SU-DHL-6 (cell line): ENCODE measurements around the gene HSD17B2.

Source experiments
- H2AFZ ChIP-seq: fragments of 200-600 bp; sonication (generic); 2 replicates; pipeline ENCODE4 v1.6.1; 2014; ENCODE audit warnings: low read depth, mild to moderate bottlenecking, moderate library complexity, mixed read lengths, antibody characterized with exemption, low read length; ENCODE audit not compliant: severe bottlenecking
- H3F3A ChIP-seq: fragments of 200-600 bp; shearing (Covaris generic); 2 replicates; pipeline ENCODE4 v1.6.0; 2016; ENCODE audit warnings: antibody characterized with exemption, mild to moderate bottlenecking; ENCODE audit not compliant: insufficient read depth
- H3K27ac ChIP-seq: fragments of 200-600 bp; sonication (generic); 2 replicates; pipeline ENCODE4 v1.5.1; 2016; ENCODE audit warnings: low read depth, mild to moderate bottlenecking, low read length, moderate library complexity, mixed read lengths
- H3K27me3 ChIP-seq: fragments of 200-600 bp; sonication (generic), shearing (Covaris generic); 2 replicates; pipeline ENCODE4 v1.6.0; 2014; ENCODE audit warnings: mild to moderate bottlenecking, low read length
- H3K36me3 ChIP-seq: fragments of 200-600 bp; sonication (generic); 2 replicates; pipeline ENCODE4 v1.6.1; 2014; ENCODE audit warnings: mild to moderate bottlenecking, low read length, mixed read lengths
- H3K4me2 ChIP-seq: fragments of 300-600, 200-600 bp; shearing (Covaris generic), sonication (generic); 2 replicates; pipeline ENCODE4 v1.6.0; 2014; ENCODE audit warnings: low read length, low read depth, mild to moderate bottlenecking; ENCODE audit not compliant: poor library complexity, severe bottlenecking
- H3K4me3 ChIP-seq: fragments of 200-600 bp; sonication (generic); 2 replicates; pipeline ENCODE4 v1.5.1; 2014; ENCODE audit warnings: antibody characterized with exemption, low read length, mild to moderate bottlenecking, mixed read lengths; ENCODE audit not compliant: insufficient read depth, poor library complexity, severe bottlenecking
- H3K79me2 ChIP-seq: fragments of 200-600 bp; sonication (generic); 2 replicates; pipeline ENCODE4 v1.6.1; 2014; ENCODE audit warnings: mild to moderate bottlenecking, low read length, moderate library complexity; ENCODE audit not compliant: insufficient read depth
- H3K9ac ChIP-seq: fragments of 200-600 bp; sonication (generic); 2 replicates; pipeline ENCODE4 v1.7.0; 2014; ENCODE audit warnings: mild to moderate bottlenecking, low read length
- H3K9me2 ChIP-seq: fragments of 200-600 bp; sonication (generic); replicated peaks from 2 replicates; pipeline ENCODE4 v1.6.1; 2014; ENCODE audit warnings: low read length; ENCODE audit not compliant: insufficient read depth
- H3K9me3 ChIP-seq: fragments of 200-600 bp; sonication (generic); 2 replicates; pipeline ENCODE4 v1.6.1; 2014; ENCODE audit warnings: low read length, mixed read lengths; ENCODE audit not compliant: insufficient read depth
- H4K20me1 ChIP-seq: fragments of 200-600 bp; sonication (generic); 2 replicates; pipeline ENCODE4 v1.6.1; 2014; ENCODE audit warnings: low read depth, mild to moderate bottlenecking, antibody characterized with exemption, low read length, moderate library complexity, mixed read lengths
- EZH2phosphoT487 ChIP-seq: fragments of 200-600 bp; sonication (generic), shearing (Covaris generic); conservative IDR thresholded peaks from 2 replicates; pipeline ENCODE4 v1.6.1; 2018; ENCODE audit warnings: mild to moderate bottlenecking, antibody characterized with exemption, low read length, moderate library complexity, mixed read lengths
- TF ChIP-seq, protein P1 (sequence below): fragments of 200-600 bp; sonication (generic); IDR thresholded peaks from one replicate; pipeline ENCODE4 v1.5.1; 2017; ENCODE audit warnings: antibody characterized with exemption, mild to moderate bottlenecking, low read length, moderate library complexity; ENCODE audit not compliant: insufficient read depth, poor library complexity, severe bottlenecking

The HSD17B2 gene

DNA sequence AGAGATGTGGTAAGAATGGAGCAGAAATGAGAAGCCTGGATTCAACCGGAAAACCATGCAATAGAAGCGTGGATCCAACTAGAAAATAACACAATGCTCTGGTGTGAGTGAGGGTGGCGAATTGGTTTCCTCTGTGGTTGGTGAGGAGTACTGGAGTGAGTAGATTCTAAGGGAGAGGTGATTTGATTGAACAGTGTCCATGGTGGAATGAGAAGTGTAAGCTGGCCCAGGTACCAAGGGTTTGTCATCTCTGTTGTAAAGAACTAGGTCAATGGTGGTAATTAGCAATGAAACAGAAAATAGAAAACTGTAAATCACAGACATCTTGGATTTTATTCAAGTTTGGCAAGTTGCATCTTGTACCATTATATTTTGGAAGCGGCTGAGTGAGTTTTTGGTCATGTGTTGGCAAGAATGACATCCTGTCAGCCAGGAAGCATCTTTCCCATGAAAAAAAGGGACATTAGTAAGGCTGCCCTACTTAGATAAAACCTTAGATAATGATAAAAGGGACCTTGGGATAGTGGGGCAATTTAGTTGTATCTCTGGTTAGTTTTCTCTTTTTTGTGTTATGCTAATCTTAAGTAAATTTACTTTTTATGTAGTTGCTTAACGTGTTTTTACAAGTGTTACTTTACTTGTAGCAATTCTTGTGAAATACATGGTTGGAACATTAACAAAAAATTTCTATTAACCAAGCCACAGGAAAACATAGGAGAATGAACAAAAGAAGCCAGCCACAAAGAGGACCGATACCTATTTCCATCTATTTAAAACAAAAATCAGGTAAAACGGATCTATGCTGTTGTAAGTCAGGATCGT is 20.9 kb downstream of the HSD17B2 start:
- Histone ChIP-seq H3K27me3 (no peaks in the 10 kb centered on the region), H3K27ac (no peak overlapping the region), H2AFZ (no peak overlapping the region), H3K9me2 (no peaks in the 10 kb centered on the region), H3K4me3 (no peak overlapping the region), H3K79me2 (no peaks in the 10 kb centered on the region), H3K4me2 (no peak overlapping the region), H3K9me3 (no peaks in the 10 kb centered on the region), H4K20me1 (no peaks in the 10 kb centered on the region), H3K36me3 (no peaks in the 10 kb centered on the region), H3F3A (no peaks in the 10 kb centered on the region), H3K9ac (no peak overlapping the region)
- no peak for TF ChIP-seq EZH2phosphoT487
- TF ChIP-seq, protein P1, sequence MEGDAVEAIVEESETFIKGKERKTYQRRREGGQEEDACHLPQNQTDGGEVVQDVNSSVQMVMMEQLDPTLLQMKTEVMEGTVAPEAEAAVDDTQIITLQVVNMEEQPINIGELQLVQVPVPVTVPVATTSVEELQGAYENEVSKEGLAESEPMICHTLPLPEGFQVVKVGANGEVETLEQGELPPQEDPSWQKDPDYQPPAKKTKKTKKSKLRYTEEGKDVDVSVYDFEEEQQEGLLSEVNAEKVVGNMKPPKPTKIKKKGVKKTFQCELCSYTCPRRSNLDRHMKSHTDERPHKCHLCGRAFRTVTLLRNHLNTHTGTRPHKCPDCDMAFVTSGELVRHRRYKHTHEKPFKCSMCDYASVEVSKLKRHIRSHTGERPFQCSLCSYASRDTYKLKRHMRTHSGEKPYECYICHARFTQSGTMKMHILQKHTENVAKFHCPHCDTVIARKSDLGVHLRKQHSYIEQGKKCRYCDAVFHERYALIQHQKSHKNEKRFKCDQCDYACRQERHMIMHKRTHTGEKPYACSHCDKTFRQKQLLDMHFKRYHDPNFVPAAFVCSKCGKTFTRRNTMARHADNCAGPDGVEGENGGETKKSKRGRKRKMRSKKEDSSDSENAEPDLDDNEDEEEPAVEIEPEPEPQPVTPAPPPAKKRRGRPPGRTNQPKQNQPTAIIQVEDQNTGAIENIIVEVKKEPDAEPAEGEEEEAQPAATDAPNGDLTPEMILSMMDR: no peak

DNA sequence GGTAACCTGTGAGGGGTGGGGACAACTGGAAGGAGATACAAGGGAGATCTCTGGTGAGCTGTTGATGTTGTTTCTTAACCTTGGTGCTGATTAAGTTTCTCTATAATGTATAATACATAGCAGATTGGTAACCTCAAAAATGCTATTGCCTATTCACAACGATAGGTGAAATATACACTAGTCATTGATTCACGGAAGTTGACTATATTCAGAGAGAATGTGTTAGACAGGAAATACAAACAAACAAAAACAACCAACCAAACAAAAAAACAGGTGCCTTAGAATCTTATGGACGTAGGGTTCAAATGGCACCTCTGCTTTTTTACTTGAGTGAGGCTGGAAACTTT is 21.5 kb downstream of the HSD17B2 start:
- Histone ChIP-seq H3K9me3 (no peaks in the 10 kb centered on the region), H3K9me2 (no peaks in the 10 kb centered on the region), H3K27me3 (no peaks in the 10 kb centered on the region), H3K9ac (no peak overlapping the region), H4K20me1 (no peaks in the 10 kb centered on the region), H3K4me3 (no peak overlapping the region), H3K36me3 (no peaks in the 10 kb centered on the region), H2AFZ (no peak overlapping the region), H3F3A (no peaks in the 10 kb centered on the region), H3K4me2 (no peak overlapping the region), H3K27ac (no peak overlapping the region), H3K79me2 (no peaks in the 10 kb centered on the region)
- no peak for TF ChIP-seq EZH2phosphoT487
- TF ChIP-seq, protein P1: no peak

DNA sequence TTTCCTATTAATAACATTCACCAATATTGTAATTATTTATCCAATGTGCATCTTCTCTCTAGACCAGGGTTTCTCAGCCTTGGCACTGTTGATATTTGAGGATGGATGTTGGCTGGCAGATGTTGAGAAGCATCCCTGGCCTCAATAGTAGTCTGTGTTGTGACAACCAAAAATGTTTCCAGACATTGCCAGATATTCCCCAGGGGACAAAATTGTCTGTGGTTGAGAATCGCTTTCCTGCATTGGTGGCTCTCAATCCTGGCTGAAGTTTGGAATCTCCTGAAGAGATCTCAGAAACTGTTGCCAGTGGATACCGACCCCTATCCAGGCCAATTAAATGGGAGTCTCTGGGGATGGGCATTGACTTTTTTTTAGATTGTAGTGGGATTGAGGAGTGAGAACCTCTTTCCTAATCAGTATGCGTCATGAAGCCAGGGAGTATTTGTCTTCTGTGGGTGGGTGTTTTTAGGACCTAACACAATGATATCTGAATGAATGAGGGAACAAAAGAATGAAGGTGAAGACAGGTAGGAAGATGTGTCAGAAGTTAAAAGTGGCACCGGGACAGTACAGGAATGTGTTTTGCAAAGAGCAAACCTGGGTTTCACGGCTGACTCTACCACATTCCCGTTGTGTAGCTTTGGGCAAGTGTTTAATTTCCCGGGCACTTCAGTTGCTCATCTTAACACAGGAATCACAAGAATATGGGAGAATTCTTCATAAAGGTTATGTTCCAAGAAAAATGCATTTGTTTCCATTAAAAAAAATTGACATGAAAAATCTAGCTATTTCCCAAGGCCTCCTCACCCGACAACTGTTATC is 24.3 kb downstream of the HSD17B2 start:
- no peak overlapping the region for H3K9ac ChIP-seq
- H3K27me3 ChIP-seq: no peaks in the 10 kb centered on the region
- H4K20me1 ChIP-seq: no peaks in the 10 kb centered on the region
- H3K36me3 ChIP-seq: no peaks in the 10 kb centered on the region
- H2AFZ ChIP-seq: no peak overlapping the region
- no peaks in the 10 kb centered on the region for H3F3A ChIP-seq
- TF ChIP-seq, protein P1: no peak
- TF ChIP-seq EZH2phosphoT487: no peak
- no peak overlapping the region for H3K4me2 ChIP-seq
- H3K27ac ChIP-seq: no peak overlapping the region
- H3K4me3 ChIP-seq: no peak overlapping the region
- H3K9me3 ChIP-seq: no peaks in the 10 kb centered on the region
- H3K79me2 ChIP-seq: no peaks in the 10 kb centered on the region
- H3K9me2 ChIP-seq: no peaks in the 10 kb centered on the region
